GM23338 (cell line): ENCODE measurements around the gene CAT. TPM values are rescaled to one million over a fixed set of nuclear protein-coding genes. Genes with fewer than 3 reads are reported as not detected.

Source experiments
- ATAC-seq: fragments of 200-7000 bp; cut with Tn5 transposase; 3 replicates; pipeline ENCODE4 v1.9.1; 2020
- DNase-seq: peaks from one replicate; pipeline ENCODE4 v3.0.0-alpha.2; 2015; ENCODE audit warnings: low spot score
- H2AFZ ChIP-seq: fragments of 200-600 bp; sonication (generic); 2 replicates; pipeline ENCODE4 v1.8.0; 2016; ENCODE audit warnings: antibody characterized with exemption, mild to moderate bottlenecking, moderate library complexity
- H3F3A ChIP-seq: fragments of 200-600 bp; sonication (generic); replicated peaks from 2 replicates; pipeline ENCODE4 v1.8.0; 2017; ENCODE audit warnings: antibody characterized with exemption, mixed run types, low read depth
- H3K27ac ChIP-seq: fragments of 200-600 bp; sonication (generic); 2 replicates; pipeline ENCODE4 v1.6.1; 2016; ENCODE audit warnings: low read depth
- H3K27me3 ChIP-seq: fragments of 200-600 bp; sonication (generic); 2 replicates; pipeline ENCODE4 v1.8.0; 2016; ENCODE audit warnings: mild to moderate bottlenecking, mixed run types, moderate library complexity; ENCODE audit not compliant: insufficient read depth
- H3K36me3 ChIP-seq: fragments of 200-600 bp; sonication (generic); 2 replicates; pipeline ENCODE4 v1.8.0; 2016; ENCODE audit warnings: mild to moderate bottlenecking; ENCODE audit not compliant: insufficient read depth
- H3K4me1 ChIP-seq: fragments of 200-600 bp; sonication (generic); 2 replicates; pipeline ENCODE4 v1.8.0; 2016; ENCODE audit warnings: mild to moderate bottlenecking, moderate library complexity; ENCODE audit not compliant: insufficient read depth
- H3K4me2 ChIP-seq: fragments of 200-600 bp; sonication (generic); 2 replicates; pipeline ENCODE4 v1.7.1; 2017; ENCODE audit warnings: mixed run types
- H3K4me3 ChIP-seq: fragments of 200-600 bp; sonication (generic); 2 replicates; pipeline ENCODE4 v1.6.1; 2016; ENCODE audit warnings: mixed run types
- H3K79me2 ChIP-seq: fragments of 200-600 bp; sonication (generic); replicated peaks from 2 replicates; pipeline ENCODE4 v1.8.0; 2017; ENCODE audit warnings: mild to moderate bottlenecking; ENCODE audit not compliant: insufficient read depth
- H3K9me2 ChIP-seq: fragments of 200-600 bp; sonication (generic); 2 replicates; pipeline ENCODE4 v1.8.0; 2017; ENCODE audit not compliant: insufficient read depth
- H4K20me1 ChIP-seq: fragments of 200-600 bp; sonication (generic); replicated peaks from 2 replicates; pipeline ENCODE4 v1.8.0; 2017; ENCODE audit warnings: mild to moderate bottlenecking; ENCODE audit not compliant: insufficient read depth
- H3K27ac Mint-ChIP-seq: 2 replicates; pipeline ENCODE4 v1.8.0; 2020; ENCODE audit warnings: inconsistent platforms, mild to moderate bottlenecking, moderate library complexity, mixed read lengths
- H3K27me3 Mint-ChIP-seq: 3 replicates; pipeline ENCODE4 v1.8.0; 2022; ENCODE audit warnings: low read depth, mild to moderate bottlenecking, moderate library complexity, mixed read lengths, inconsistent platforms; ENCODE audit not compliant: insufficient read depth, poor library complexity
- H3K36me3 Mint-ChIP-seq: 3 replicates; pipeline ENCODE4 v1.8.0; 2021; ENCODE audit warnings: low read depth, mild to moderate bottlenecking, inconsistent platforms, moderate library complexity, mixed read lengths
- H3K4me1 Mint-ChIP-seq: 3 replicates; pipeline ENCODE4 v1.8.0; 2020; ENCODE audit warnings: mild to moderate bottlenecking, inconsistent platforms, mixed read lengths
- H3K4me3 Mint-ChIP-seq: 3 replicates; pipeline ENCODE4 v1.8.0; 2021; ENCODE audit warnings: moderate library complexity, mild to moderate bottlenecking, inconsistent platforms, mixed read lengths
- H3K9me3 Mint-ChIP-seq: 3 replicates; pipeline ENCODE4 v1.8.0; 2020; ENCODE audit warnings: moderate library complexity, mild to moderate bottlenecking, inconsistent platforms, mixed read lengths
- CREB1 ChIP-seq: fragments of 250-450 bp; sonication (Bioruptor Pico); IDR thresholded peaks from 2 replicates; pipeline ENCODE4 v1.5.0; 2020; ENCODE audit warnings: low read depth, mild to moderate bottlenecking, moderate library complexity
- EZH2 ChIP-seq: fragments of 200-600 bp; sonication (generic); IDR thresholded peaks from one replicate; pipeline ENCODE4 v1.8.0; 2017; ENCODE audit warnings: antibody characterized with exemption, mild to moderate bottlenecking, low read depth; ENCODE audit not compliant: unreplicated experiment
- EZH2phosphoT487 ChIP-seq: fragments of 200-600 bp; sonication (generic); IDR thresholded peaks from one replicate; pipeline ENCODE4 v1.8.1; 2018; ENCODE audit warnings: antibody characterized with exemption; ENCODE audit not compliant: unreplicated experiment
- JUNB ChIP-seq: IDR thresholded peaks from one replicate; pipeline ENCODE4 v1.6.1; 2016; ENCODE audit warnings: antibody characterized with exemption; ENCODE audit not compliant: unreplicated experiment
- NANOG ChIP-seq: IDR thresholded peaks from 2 replicates; pipeline ENCODE4 v1.6.1; 2016; ENCODE audit warnings: antibody characterized with exemption, borderline replicate concordance
- POLR2AphosphoS5 ChIP-seq: IDR thresholded peaks from 2 replicates; pipeline ENCODE4 v1.6.1; 2016; ENCODE audit warnings: antibody characterized with exemption, low read depth
- STAT1 ChIP-seq: IDR thresholded peaks from one replicate; pipeline ENCODE4 v1.6.1; 2016; ENCODE audit warnings: antibody characterized with exemption; ENCODE audit not compliant: unreplicated experiment
- ZNF114 ChIP-seq: fragments of 250-450 bp; sonication (Bioruptor Pico); IDR thresholded peaks from 2 replicates; pipeline ENCODE4 v1.5.0; 2020; ENCODE audit warnings: mild to moderate bottlenecking, moderate library complexity
- polyA plus RNA-seq: library from polyadenylated mRNA; unstranded; fragments of >200 nt; fragmentation: Nextera tagmentation; extraction: Ambion mirVana; gene quantifications from 2 replicates; pipeline ENCODE4 v1.2.1, GENCODE V29; 2016
- total RNA-seq: library from RNA; depleted of rRNA; stranded (reverse); fragments of >200 nt; shearing (Covaris generic); gene quantifications from 2 replicates; pipeline ENCODE4 v1.2.3, GENCODE V29; 2014
- TF ChIP-seq, protein P1 (sequence below): IDR thresholded peaks from one replicate; pipeline ENCODE4 v1.6.1; 2018; ENCODE audit warnings: antibody characterized with exemption; ENCODE audit not compliant: unreplicated experiment
- TF ChIP-seq, protein P2 (sequence below): IDR thresholded peaks from 2 replicates; pipeline ENCODE4 v1.6.1; 2016; ENCODE audit warnings: antibody characterized with exemption
- TF ChIP-seq, protein P3 (sequence below), 2 experiments: fragments of 200-600 bp in 1 of 2; sonication (generic) in 1 of 2; conservative IDR thresholded peaks; 2 replicates each; pipeline versions ENCODE4 v1.5.1 to v1.6.1; 2016 to 2017; ENCODE audit warnings: antibody characterized with exemption in 2 of 2, low read depth in 2 of 2, mild to moderate bottlenecking in 2 of 2, moderate library complexity in 1 of 2

The CAT gene
- total and polyA plus RNA-seq, 2 experiments from 2014 or later = 15.9 to 24.0 TPM

DNA sequence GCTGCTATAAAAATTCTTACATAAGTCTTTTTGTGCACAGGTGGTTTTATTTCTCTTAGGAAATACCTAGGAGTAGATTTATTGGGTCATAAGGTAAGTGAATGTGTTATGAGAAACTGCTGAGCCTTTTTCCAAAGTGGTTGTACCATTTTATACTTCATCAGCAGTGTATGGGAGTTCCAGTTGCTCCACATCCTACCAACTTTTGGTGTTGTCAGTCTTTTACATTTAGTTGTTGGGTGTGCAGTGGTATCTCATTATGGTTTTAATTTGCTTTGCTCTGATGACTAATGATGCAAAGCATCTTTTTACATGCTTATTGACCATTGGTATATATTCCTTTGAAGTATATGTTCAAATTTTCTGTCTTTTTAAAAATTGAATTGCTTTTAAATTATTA lies 3.1 kb downstream of the CAT start:
- H3K9me3 Mint-ChIP-seq = peaks cover 33% of the 10 kb centered on the region

More for the DNA sequence above, 3.1 kb downstream of the CAT start:
- Histone ChIP-seq H3K27ac (no peak overlapping the region), H3F3A (no peaks in the 10 kb centered on the region), H3K4me2 (no peak overlapping the region), H3K4me3 (no peak overlapping the region), H3K27me3 (no peaks in the 10 kb centered on the region), H4K20me1 (peaks cover 10% of the 10 kb centered on the region; the same call in 1 of the 2 replicates), H3K9me2 (peaks cover 8% of the 10 kb centered on the region; the same call in 1 of the 2 replicates), H3K36me3 (no peaks in the 10 kb centered on the region), H2AFZ (no peak overlapping the region), H3K79me2 (peaks cover 39% of the 10 kb centered on the region), H3K4me1 (peaks cover 7% of the 10 kb centered on the region)
- no peak for TF ChIP-seq EZH2phosphoT487
- TF ChIP-seq, protein P1, sequence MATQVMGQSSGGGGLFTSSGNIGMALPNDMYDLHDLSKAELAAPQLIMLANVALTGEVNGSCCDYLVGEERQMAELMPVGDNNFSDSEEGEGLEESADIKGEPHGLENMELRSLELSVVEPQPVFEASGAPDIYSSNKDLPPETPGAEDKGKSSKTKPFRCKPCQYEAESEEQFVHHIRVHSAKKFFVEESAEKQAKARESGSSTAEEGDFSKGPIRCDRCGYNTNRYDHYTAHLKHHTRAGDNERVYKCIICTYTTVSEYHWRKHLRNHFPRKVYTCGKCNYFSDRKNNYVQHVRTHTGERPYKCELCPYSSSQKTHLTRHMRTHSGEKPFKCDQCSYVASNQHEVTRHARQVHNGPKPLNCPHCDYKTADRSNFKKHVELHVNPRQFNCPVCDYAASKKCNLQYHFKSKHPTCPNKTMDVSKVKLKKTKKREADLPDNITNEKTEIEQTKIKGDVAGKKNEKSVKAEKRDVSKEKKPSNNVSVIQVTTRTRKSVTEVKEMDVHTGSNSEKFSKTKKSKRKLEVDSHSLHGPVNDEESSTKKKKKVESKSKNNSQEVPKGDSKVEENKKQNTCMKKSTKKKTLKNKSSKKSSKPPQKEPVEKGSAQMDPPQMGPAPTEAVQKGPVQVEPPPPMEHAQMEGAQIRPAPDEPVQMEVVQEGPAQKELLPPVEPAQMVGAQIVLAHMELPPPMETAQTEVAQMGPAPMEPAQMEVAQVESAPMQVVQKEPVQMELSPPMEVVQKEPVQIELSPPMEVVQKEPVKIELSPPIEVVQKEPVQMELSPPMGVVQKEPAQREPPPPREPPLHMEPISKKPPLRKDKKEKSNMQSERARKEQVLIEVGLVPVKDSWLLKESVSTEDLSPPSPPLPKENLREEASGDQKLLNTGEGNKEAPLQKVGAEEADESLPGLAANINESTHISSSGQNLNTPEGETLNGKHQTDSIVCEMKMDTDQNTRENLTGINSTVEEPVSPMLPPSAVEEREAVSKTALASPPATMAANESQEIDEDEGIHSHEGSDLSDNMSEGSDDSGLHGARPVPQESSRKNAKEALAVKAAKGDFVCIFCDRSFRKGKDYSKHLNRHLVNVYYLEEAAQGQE = no peak
- TF ChIP-seq POLR2AphosphoS5 = no peak
- TF ChIP-seq CREB1 = no peak
- no peak for TF ChIP-seq STAT1
- TF ChIP-seq, protein P2, sequence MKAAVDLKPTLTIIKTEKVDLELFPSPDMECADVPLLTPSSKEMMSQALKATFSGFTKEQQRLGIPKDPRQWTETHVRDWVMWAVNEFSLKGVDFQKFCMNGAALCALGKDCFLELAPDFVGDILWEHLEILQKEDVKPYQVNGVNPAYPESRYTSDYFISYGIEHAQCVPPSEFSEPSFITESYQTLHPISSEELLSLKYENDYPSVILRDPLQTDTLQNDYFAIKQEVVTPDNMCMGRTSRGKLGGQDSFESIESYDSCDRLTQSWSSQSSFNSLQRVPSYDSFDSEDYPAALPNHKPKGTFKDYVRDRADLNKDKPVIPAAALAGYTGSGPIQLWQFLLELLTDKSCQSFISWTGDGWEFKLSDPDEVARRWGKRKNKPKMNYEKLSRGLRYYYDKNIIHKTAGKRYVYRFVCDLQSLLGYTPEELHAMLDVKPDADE = no peak
- TF ChIP-seq EZH2 = no peak
- TF ChIP-seq, protein P3, sequence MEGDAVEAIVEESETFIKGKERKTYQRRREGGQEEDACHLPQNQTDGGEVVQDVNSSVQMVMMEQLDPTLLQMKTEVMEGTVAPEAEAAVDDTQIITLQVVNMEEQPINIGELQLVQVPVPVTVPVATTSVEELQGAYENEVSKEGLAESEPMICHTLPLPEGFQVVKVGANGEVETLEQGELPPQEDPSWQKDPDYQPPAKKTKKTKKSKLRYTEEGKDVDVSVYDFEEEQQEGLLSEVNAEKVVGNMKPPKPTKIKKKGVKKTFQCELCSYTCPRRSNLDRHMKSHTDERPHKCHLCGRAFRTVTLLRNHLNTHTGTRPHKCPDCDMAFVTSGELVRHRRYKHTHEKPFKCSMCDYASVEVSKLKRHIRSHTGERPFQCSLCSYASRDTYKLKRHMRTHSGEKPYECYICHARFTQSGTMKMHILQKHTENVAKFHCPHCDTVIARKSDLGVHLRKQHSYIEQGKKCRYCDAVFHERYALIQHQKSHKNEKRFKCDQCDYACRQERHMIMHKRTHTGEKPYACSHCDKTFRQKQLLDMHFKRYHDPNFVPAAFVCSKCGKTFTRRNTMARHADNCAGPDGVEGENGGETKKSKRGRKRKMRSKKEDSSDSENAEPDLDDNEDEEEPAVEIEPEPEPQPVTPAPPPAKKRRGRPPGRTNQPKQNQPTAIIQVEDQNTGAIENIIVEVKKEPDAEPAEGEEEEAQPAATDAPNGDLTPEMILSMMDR (conservative IDR thresholded peaks at IDR 0.05; ENCODE audit: low read depth in 2 of 2) = no peak
- TF ChIP-seq JUNB = no peak
- TF ChIP-seq NANOG = no peak
- TF ChIP-seq ZNF114 (CRISPR knock-in tag) = no peak
- H3K4me3 Mint-ChIP-seq = no peak overlapping the region
- peaks cover 5% of the 10 kb centered on the region for H3K27me3 Mint-ChIP-seq
- no peak for ATAC-seq
- 0 out of 3 replicates have a peak, but pooled peaks cover 4% of the 10 kb centered on the region for H3K4me1 Mint-ChIP-seq
- H3K27ac Mint-ChIP-seq = no peak overlapping the region
- peaks cover 39% of the 10 kb centered on the region for H3K36me3 Mint-ChIP-seq
- DNase-seq = no peak
